GM12872 (cell line): Measurements from ENCODE around the gene EXOC4.

Experiments
- CTCF ChIP-seq: IDR thresholded peaks from 3 replicates; pipeline ENCODE4 v1.5.1; 2011; ENCODE audit warnings: low read depth, mild to moderate bottlenecking, low read length, moderate library complexity; ENCODE audit not compliant: insufficient read depth

The EXOC4 gene

GRCh38 chr7:133561396-133561795, 308.5 kb downstream of the EXOC4 start:
- no peak for TF ChIP-seq CTCF

GRCh38 chr7:133562621-133563020, 309.7 kb downstream of the EXOC4 start:
- TF ChIP-seq CTCF = no peak

- TF ChIP-seq CTCF = no peak
Measured at GRCh38 chr7:133563251-133563650, 310.4 kb downstream of the EXOC4 start.

GRCh38 chr7:133564484-133564883, 311.6 kb downstream of the EXOC4 start:
- TF ChIP-seq CTCF = peak; percentile 12; the same call in 1 of the 3 replicates

- no peak for TF ChIP-seq CTCF
Measured at GRCh38 chr7:133568544-133568943, 315.7 kb downstream of the EXOC4 start.

GRCh38 chr7:133570321-133570720, 317.4 kb downstream of the EXOC4 start:
- TF ChIP-seq CTCF = no peak

GRCh38 chr7:133571076-133571475, 318.2 kb downstream of the EXOC4 start:
- TF ChIP-seq CTCF = no peak

GRCh38 chr7:133572087-133572486, 319.2 kb downstream of the EXOC4 start:
- no peak for TF ChIP-seq CTCF
